ENCODE results near the gene PIK3R5.

DNA sequence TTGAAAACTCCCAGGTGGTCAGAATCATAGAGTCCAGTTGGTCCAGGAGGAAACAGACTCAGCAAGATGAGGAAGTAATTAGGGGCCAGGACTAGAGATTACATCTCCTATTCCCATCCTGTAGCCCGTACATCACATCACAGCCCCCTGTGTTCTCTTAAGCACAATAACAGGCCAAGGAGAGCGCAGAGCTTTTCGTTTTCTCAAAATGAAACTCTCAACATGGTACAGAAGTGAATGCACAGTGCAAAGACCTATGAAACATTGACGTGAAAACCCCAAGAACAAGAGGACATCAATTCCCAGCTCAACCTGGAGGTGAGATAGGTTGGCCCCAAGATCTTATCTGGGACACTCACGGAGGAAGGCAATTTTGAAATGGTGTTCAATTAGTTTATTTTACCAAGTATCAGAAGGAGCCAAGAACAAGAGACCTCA is 9.0 kb downstream of the PIK3R5 start:
- TF ChIP-seq CTCF (IDR thresholded peaks at IDR 0.05 in 2 of 3, conservative IDR thresholded peaks at IDR 0.05 in 1 of 3; ENCODE audit: borderline replicate concordance in 1 of 3, insufficient read depth in 1 of 3, low read depth in 2 of 3, low read length in 2 of 3): no peak
- TF ChIP-seq POLR2A (IDR thresholded peaks at IDR 0.05; ENCODE audit: borderline replicate concordance, extremely low read depth, insufficient read depth, insufficient read length): no peak
- no peak for TF ChIP-seq POLR2AphosphoS5 (IDR thresholded peaks at IDR 0.05; ENCODE audit: low read depth, low read length)
- no peak for TF ChIP-seq JUND (IDR thresholded peaks at IDR 0.05)
- TF ChIP-seq EZH2 (IDR thresholded peaks at IDR 0.05): no peak
- TF ChIP-seq, protein P1, sequence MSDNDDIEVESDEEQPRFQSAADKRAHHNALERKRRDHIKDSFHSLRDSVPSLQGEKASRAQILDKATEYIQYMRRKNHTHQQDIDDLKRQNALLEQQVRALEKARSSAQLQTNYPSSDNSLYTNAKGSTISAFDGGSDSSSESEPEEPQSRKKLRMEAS (IDR thresholded peaks at IDR 0.05): no peak
- no peak for TF ChIP-seq YY1 (IDR thresholded peaks at IDR 0.05; ENCODE audit: extremely low read depth, insufficient replicate concordance, low read depth, low read length)
- no peak for TF ChIP-seq REST (IDR thresholded peaks at IDR 0.05; ENCODE audit: low read depth)
- TF ChIP-seq ELF1 (IDR thresholded peaks at IDR 0.05; ENCODE audit: borderline replicate concordance, low read depth): no peak
- no peak for TF ChIP-seq RAD21 (IDR thresholded peaks at IDR 0.05; ENCODE audit: low read depth)
- TF ChIP-seq EZH2phosphoT487 (IDR thresholded peaks at IDR 0.05; ENCODE audit: borderline replicate concordance): no peak

All from HCT116 (cell line).